SKM-1 (cell line): ENCODE measurements around the gene RAPGEF2.
"Not testable (repeated sequence)": the region's sequence is repeated elsewhere in the genome, so short reads cannot be mapped to it uniquely, and the experiment has no call there.

Experiments used
- DNase-seq: peaks from one replicate; lab custom pipeline; 2025; ENCODE audit not compliant: unreplicated experiment; lab: John Stamatoyannopoulos, UW

RAPGEF2 gene

DNA sequence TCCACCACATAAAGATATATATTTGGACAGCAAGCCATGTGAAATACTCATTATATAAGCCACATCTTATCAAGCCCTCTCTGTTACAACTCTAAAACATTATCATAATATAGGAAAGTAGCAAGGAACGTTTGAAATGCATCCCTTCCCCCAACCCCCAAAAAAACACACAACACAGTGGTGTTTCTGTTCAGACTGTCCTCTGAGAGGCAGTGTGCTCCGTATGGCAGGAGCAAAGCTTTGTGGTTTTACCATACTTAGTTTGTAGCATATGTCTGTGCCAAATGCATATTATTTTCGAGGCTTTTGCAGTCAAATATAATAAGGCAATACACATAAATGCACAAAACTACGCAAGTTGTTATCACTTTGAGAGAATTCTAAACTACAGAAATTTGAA, 194.2 kb downstream of the RAPGEF2 start:
- no peak for DNase-seq

DNA sequence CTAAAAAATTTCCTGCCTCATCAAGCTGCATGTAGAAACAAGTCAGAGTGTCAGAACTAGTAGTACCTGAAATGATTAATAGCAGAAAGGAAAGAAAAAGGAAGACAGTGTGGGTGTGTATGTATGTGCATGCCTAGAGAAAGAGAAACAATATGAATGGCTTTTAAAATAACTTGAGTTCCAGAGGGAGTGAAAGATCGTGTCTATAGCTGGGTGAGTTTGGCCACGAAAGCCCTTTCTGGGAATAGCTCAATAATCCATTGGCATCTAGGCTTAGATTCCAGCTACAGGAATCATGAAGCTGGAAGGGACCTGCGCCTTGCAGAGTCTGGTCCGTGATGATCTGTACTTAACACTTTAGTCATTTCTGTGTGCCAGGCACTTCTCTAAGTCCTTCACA, 195.6 kb downstream of the RAPGEF2 start:
- DNase-seq, result no peak

- no peak for DNase-seq
Measured at GRCh38 chr4:159303435-159303834, 200.6 kb downstream of the RAPGEF2 start.

- no peak for DNase-seq
Measured at GRCh38 chr4:159305129-159305528, 202.2 kb downstream of the RAPGEF2 start.

DNA sequence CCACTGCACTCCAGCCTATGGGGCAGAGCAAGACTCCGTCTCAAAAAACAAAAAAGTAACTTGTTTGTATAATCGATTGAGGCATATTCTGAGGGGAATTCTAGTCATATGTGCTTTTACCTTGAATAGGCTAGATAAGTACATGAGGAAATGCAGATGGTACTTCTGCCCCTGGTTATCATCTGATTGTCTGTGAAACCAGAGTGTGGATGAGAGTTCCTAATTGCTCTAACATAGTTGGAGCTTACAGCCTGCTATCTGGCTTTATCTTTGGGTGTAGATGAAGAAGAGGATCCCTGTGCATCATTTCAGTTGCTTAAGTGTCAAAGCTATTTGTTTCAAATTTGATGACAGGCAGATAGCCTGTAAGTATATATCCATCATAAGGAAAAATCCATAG, 205.1 kb downstream of the RAPGEF2 start:
- DNase-seq, result no peak

DNA sequence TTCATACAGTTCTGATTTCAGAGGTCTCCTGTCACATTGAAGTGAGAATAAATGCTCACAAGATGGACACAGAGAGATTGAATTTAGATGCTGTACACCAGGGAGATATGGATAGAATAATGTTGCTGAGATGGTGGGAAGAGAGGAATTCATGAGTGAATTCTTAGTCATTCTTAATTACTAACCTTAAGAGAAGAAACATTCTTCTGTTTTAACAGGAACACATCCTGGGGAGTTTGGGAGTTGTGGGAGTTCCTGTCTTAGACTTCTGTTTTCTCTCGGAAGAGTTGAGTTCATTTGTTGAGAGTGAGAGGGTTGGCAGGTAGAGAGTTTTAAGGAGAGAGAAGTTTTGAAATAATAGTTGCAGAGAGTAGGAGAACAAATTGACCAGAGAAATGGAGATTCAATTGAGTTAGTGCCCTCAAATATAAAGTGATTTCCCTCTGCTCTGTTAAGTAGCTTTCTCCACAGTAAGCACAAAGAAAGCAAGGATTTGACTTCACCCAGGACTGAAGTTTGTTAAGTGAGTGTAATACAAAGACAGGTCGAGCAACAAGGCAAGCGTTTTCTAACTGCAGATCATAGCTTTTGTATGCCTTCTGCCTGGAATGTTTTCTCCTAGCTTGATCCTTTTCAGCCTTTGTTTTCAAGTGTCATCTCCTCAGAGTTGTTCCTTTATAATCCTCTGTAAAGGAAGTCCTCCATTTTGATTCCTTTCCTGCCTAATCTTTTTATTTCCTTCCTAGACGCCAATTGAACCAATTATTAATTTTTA, 205.9 kb downstream of the RAPGEF2 start:
- no peak for DNase-seq

GRCh38 chr4:159312236-159312635, 209.4 kb downstream of the RAPGEF2 start:
- no peak for DNase-seq

DNA sequence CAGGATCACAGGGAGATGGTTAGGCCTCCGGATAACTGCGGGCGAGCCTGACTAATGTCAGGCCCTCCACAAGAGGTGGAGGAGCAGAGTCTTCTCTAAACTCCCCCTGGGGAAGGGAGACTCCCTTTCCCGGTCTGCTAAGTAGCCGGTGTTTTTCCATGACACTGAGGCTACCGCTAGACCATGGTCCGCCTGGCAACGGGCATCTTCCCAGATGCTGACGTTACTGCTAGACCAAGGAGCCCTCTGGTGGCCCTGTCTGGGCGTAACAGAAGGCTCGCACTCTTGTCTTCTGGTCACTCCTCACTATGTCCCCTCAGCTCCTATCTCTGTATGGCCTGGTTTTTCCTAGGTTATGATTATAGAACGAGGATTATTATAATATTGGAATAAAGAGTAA, 213.0 kb downstream of the RAPGEF2 start:
- DNase-seq, result not testable (repeated sequence)

DNA sequence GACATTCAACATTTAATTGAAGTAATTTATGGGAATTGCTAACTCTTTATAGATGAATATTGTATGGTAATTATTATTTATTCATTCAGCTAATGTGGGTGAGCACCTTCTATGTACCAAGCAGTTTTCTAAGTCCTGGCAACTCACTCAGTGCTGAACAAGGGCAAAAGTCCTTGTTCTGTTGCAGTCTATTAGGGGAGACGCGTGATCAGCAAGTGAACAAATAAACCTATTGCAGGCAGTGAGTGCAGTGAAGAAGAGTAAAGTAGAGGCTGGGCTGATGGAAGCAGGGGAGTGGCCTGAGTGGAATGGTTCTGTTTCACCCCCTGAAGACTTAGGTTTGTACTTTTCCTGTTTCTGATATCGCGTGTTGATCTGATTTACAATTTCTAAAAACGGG, 214.3 kb downstream of the RAPGEF2 start:
- no peak for DNase-seq

DNA sequence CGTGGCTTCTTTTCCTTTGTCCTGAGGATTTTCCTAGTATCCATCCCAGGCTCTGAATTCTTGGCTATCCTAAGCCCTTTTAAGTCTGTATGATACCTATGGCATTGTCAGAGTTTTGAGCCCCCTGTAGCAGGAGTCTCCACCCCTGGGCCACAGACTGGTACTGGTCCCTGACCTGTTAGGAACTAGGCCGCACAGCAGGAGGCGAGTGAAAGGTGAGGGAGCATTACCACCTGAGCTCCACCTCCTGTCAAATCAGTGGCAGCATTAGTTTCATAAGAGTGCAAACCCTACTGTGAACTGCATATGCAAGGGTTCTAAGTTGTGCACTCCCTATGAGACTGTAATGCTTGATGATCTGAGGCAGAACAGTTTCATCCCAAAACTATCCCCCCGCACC, 216.1 kb downstream of the RAPGEF2 start:
- no peak for DNase-seq

DNA sequence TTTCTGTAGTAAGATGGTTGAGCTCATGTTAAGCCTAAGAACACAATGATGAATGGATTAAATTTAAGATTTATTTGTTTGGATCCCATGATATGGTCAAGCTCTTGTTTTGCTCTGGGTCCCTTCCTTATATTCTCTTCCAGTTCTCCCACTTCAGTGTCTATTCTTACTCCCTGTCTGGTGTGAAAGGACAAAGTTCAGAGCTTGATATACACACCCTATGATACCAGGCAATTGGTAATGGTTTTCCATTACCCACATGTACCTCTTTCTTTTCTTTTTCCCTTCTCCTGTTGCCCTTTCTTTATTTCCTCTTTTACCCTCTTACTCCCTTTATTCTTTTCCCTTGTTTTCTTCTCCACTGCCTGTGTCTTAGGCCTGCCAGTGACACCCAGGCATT, 223.6 kb downstream of the RAPGEF2 start:
- no peak for DNase-seq

DNA sequence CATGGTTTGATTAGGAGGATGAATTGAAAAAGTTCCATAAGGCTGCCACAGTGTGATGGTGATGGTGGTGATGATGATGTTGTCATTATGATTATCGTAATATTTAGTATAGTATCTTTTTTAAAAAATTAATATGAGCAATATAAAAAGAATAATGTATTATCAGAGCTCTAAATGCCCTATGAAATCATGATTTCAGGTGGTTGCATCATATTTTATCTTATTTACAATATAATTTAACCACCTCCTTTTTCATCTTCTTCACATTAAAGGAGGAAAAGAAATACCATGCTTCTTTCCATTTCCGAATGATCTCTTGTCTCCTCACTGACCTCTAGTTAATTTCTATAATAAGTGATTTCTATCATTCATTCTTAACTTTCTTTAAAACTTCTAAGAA, 225.9 kb downstream of the RAPGEF2 start:
- DNase-seq, result no peak

DNA sequence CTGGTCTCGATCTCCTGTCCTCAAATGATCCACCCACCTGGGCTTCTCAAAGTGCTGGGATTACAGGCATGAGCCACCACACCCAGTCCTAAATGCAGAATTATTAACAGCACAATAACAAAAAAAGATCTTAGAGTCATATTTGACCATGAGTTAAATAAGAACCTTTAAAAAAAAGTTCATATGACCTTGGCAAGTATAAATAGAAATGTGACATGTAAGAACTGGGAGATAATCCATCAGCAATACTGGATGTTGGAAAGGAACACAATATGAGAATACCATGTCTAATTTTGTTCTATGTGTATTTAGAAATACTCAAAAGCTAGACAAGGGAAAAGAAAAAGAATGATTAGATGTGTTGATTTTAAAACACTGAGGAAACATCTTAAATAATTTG, 231.6 kb downstream of the RAPGEF2 start:
- no peak for DNase-seq

DNA sequence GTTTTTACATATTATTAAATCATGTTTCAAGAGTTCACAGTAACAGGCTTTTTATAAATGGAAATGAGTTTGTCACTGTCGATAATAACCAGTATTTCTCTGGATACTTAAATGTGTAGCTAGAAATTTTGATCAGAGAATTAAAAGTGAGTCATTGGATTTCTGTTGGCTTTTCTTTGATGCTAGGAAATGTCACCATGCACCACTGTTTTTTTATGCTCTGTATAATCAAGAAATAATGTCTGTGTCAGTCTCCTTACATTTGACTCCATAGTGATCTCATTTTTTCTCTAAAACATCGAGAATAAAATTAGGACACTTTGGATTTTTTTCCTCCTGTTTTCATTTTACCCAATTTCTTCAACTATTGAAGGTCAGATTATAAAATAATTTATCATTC, 234.2 kb downstream of the RAPGEF2 start:
- DNase-seq, result no peak

DNA sequence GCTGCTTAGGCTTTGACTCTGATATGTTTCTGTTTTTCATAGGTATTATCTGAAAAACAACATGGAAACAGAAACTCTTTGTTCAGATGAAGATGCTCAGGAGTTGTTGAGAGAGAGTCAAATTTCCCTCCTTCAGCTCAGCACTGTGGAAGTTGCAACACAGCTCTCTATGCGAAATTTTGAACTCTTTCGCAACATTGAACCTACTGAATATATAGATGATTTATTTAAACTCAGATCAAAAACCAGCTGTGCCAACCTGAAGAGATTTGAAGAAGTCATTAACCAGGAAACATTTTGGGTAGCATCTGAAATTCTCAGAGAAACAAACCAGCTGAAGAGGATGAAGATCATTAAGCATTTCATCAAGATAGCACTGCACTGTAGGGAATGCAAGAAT, 238.6 kb downstream of the RAPGEF2 start:
- DNase-seq, result peak; percentile 7

DNA sequence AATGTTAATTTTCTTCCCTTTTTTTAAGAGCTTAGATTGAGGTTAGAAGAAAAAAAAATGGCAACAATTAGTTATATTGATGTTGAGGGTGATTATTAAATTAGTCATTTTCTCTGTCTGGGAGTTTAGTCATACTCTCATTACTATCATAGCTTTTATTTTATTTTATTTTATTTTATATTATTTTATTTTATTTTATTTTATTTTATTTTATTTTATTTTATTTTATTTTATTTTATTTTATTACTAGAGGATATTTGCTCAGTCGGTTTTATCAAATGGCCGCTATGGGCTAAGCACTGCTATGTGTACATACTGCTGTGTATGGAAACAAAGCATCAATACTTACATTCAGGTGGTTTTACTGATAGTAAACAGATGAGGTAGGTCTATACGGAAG, 239.5 kb downstream of the RAPGEF2 start:
- DNase-seq, result no peak

- DNase-seq, result no peak
Measured at GRCh38 chr4:159343116-159343515, 240.2 kb downstream of the RAPGEF2 start.

GRCh38 chr4:159344877-159345276, 242.0 kb downstream of the RAPGEF2 start:
- DNase-seq, result no peak

GRCh38 chr4:159346681-159347080, 243.8 kb downstream of the RAPGEF2 start:
- DNase-seq, result no peak

- DNase-seq, result no peak
Measured at GRCh38 chr4:159347813-159348212, 244.9 kb downstream of the RAPGEF2 start.

GRCh38 chr4:159349332-159349731, 246.5 kb downstream of the RAPGEF2 start:
- DNase-seq, result no peak

DNA sequence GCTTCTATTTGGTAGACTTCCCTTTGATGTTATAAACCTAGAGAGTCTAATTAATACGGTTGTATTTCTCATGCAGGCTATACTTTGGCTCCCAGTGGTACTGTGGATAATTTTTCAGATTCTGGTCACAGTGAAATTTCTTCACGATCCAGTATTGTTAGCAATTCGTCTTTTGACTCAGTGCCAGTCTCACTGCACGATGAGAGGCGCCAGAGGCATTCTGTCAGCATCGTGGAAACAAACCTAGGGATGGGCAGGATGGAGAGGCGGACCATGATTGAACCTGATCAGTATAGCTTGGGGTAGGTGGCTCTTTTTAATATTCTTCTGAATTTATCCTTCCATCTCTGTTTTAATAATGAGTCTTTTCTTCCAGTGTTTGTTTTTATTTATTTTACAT, 249.7 kb downstream of the RAPGEF2 start:
- no peak for DNase-seq

- no peak for DNase-seq
Measured at GRCh38 chr4:159353422-159354116, 250.7 kb downstream of the RAPGEF2 start.
